RWPE1 (cell line): ENCODE data around the gene JMJD6.

Experiments
- CTCF ChIA-PET: fragments of 350-600 bp; sonication (Branson Sonifier 250); formaldehyde crosslinking; extraction: SDS; loops from one replicate; lab custom pipeline; 2021; lab: Yijun Ruan, JAX
- POLR2A ChIA-PET: fragments of 400-600 bp; formaldehyde crosslinking; extraction: SDS; loops from one replicate; lab custom pipeline; 2020; ENCODE audit warnings: antibody characterized with exemption; ENCODE audit not compliant: low non-redundant PET; lab: Yijun Ruan, JAX
- DNase-seq: peaks from one replicate; pipeline ENCODE4 v3.0.0; 2012; ENCODE audit warnings: low spot score
- H3K27ac ChIP-seq: fragments of 450-650 bp; 2 replicates; pipeline ENCODE4 v1.5.1; 2017
- CTCF ChIP-seq: fragments of 450-650 bp; conservative IDR thresholded peaks from 2 replicates; pipeline ENCODE4 v1.5.1; 2017; ENCODE audit warnings: low read depth, mild to moderate bottlenecking

JMJD6 gene

GRCh38 chr17:76706817-76707216, 19.6 kb downstream of the JMJD6 start:
- no peak overlapping the region for H3K27ac ChIP-seq
- ChIA-PET POLR2A (no interaction called here), CTCF (interaction anchor here (0.6 kb wide), 1 partner anchor 32 kb away, joined by 3 read pairs; no protein-coding TSS in a partner anchor)
- DNase-seq = no peak
- TF ChIP-seq CTCF = no peak

DNA sequence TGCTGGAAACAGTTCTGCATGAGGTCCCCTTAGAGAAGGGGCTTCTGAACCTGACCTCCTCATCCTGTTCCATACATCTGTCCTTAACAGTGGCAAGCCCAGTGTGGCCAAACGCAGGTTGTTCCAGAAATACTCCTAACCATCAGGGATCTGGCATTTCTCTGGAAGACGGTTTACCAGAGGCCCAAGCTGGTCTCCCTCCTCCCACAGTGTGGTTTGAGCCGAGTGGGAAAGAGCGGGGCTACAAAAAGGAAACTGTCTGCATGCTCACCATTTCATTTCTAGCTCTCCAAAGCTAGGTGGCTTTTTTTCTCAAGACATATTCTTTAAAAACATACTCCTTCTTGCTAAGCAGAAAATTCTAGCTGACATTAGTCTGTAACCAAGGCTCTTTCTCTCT, 21.6 kb downstream of the JMJD6 start:
- H3K27ac ChIP-seq = no peak overlapping the region
- ChIA-PET POLR2A (no interaction called here), CTCF (interaction anchor here (0.6 kb wide), 1 partner anchor 353 kb away, joined by 4 read pairs; no protein-coding TSS in a partner anchor)
- no peak for TF ChIP-seq CTCF
- no peak for DNase-seq

DNA sequence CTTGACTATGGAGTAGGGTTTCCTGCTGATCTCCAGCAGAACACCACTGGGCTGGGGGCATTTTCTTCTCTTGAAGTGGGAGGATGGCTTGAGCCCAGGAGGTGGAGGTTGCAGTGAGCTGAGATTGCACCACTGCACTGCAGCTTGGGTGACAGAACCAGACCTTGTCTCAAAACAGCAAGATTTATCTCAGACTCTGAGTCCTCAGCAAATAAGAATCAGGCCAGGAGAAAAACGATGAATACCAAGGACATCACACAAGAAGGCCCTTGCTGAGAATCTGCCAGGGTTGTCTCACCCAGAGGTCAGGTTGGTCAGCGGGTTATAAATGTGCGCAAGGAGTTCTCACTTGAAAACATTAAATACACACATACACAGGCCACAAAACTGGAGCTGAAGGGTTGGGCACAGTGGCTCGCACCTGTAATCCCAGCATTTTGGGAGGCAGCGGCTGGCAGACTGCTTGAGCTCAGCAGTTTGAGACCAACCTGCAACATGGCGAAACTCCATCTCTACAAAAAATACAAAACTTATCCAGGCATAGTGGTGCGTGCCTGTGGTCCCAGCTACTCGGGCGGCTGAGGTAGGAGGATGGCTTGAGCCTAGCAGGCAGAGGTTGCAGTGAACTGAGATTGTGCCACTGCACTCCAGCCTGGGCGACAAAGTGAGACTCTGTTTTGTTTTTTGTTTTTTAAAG, 23.3 kb downstream of the JMJD6 start:
- TF ChIP-seq CTCF = no peak
- ChIA-PET CTCF (no interaction called here), POLR2A (no interaction called here)
- H3K27ac ChIP-seq = peak overlapping the region; percentile 48
- no peak for DNase-seq

DNA sequence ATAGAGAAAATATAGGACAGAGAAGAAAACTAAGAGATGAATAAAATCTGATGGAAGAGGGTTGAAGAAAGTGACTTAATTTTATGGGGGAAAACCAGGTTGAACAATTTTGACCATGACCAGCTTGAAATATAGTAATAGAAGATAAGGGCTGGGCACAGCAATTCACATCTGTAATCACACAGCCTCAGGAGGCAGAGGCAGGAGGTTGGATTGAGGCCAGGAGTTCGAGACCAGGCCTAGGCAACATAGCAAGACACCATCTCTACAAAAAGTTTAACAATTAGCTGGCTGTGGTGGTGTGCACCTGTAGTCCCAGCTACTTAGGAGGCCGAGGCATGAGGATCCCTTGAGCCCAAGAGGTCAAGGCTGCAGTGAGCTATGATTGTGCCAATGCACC, 24.3 kb downstream of the JMJD6 start:
- no peak for DNase-seq
- peak overlapping the region; percentile 48 for H3K27ac ChIP-seq
- CTCF ChIA-PET = interaction anchor here (0.9 kb wide), 1 partner anchor 156 kb away, joined by 3 read pairs; no protein-coding TSS in a partner anchor
- no peak for TF ChIP-seq CTCF
- POLR2A ChIA-PET = interaction anchor here (0.6 kb wide), 1 partner anchor 155 kb away, joined by 3 read pairs; no protein-coding TSS in a partner anchor

DNA sequence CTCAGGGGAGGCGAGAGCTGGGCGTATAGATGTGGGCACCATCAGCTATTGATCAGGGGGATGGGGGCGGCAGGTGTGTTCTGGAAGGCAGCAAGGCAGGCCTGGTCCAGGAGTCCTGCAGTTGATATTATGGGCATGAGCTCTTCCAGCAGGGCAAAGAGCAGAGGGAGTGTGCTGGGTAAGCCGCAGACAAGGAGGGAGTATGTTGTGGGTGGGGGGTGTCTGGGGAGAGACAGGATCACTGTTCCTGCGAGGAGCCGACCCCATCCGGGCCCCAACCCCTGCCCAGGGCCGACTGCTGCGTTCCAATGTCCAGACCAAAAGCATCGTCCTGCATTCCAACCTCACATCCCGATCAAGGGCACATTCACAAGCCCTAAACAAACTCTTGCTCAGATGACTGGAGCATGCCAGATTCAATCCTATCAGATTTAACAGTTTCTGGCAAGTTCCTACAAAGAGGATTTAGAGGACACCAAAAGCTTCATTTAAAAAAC, 24.9 kb downstream of the JMJD6 start:
- no peak for TF ChIP-seq CTCF
- no peak for DNase-seq
- ChIA-PET POLR2A (no interaction called here), CTCF (interaction anchor here (0.9 kb wide), 1 partner anchor 155 kb away, joined by 3 read pairs; no protein-coding TSS in a partner anchor)
- H3K27ac ChIP-seq = peak overlapping the region; percentile 88

- peak overlapping the region; percentile 88 for H3K27ac ChIP-seq
- peak; percentile 73 for DNase-seq
- TF ChIP-seq CTCF = no peak
- ChIA-PET POLR2A (interaction anchor here (0.5 kb wide), 1 partner anchor 29 kb away, joined by 3 read pairs; no protein-coding TSS in a partner anchor), CTCF (no interaction called here)
These were observed 25.6 kb downstream of the JMJD6 start for GRCh38 chr17:76700617-76701470.
